Measurements from ENCODE around the gene CLIC4.

DNA sequence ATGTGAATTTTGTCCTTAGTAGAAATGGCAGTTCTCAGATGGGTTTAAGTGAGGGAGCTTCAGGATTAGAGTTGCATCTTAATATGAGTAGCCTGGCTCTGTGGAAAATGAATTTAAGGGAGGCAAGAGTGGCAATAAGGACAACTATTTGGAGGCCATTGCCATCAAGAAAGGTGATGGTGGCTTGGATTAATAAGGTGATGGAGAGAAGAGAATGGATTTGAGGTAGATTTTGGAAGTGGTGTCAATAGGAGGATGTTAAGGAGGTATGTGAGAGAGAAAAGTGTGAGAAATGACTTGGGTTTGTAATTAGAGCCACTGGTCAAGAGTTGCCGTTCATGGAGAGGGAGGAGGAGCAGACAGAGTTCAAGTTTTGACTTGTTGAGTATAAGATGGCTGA is 16.3 kb downstream of the CLIC4 start:
- no peak for TF ChIP-seq CTCF (IDR thresholded peaks at IDR 0.05 in 4 of 5, conservative IDR thresholded peaks at IDR 0.05 in 1 of 5)
- no peak for TF ChIP-seq POLR2A (IDR thresholded peaks at IDR 0.05)
